B cell (primary cell): ENCODE results near the gene C19orf44. TPM values are rescaled to one million over a fixed set of nuclear protein-coding genes. Genes with fewer than 3 reads are reported as not detected.

Experiments
- ATAC-seq: fragments of 200-7000 bp; cut with Tn5 transposase; one replicate; pipeline ENCODE4 v1.10.0; 2021; ENCODE audit warnings: low read depth, mild to moderate bottlenecking, moderate number of reproducible peaks, moderate library complexity
- CTCF ChIA-PET: fragments of 350-600 bp; sonication (Branson Sonifier 250); formaldehyde crosslinking; loops from one replicate; lab custom pipeline; 2021; ENCODE audit warnings: antibody characterized with exemption, inconsistent platforms; lab: Charles Lee
- POLR2A ChIA-PET: fragments of 350-600 bp; sonication (Branson Sonifier 250); formaldehyde crosslinking; loops from one replicate; lab custom pipeline; 2021; ENCODE audit warnings: antibody characterized with exemption; lab: Charles Lee
- DNase-seq: peaks from one replicate; pipeline ENCODE4 v3.0.0; 2013
- H2AFZ ChIP-seq: 2 replicates; pipeline ENCODE4 v1.6.1; 2012; ENCODE audit warnings: mild to moderate bottlenecking, low read depth, low read length; ENCODE audit not compliant: insufficient read depth, poor library complexity, severe bottlenecking
- H3K27ac ChIP-seq, 2 donors: 1 replicate in 1 of 2; 2 replicates in 1 of 2; pipeline ENCODE4 v1.5.1; 2012 to 2013; ENCODE audit warnings: low read length in 2 of 2, mild to moderate bottlenecking in 2 of 2, moderate library complexity in 1 of 2
- H3K27me3 ChIP-seq, 4 experiments: fragments of 200-600 bp in 1 of 4; sonication (generic) in 1 of 4; replicated peaks in 1 of 4; 1 replicate in 2 of 4; 2 replicates in 2 of 4; pipeline versions ENCODE4 v1.6.1 to v1.7.0; 2013 to 2016; ENCODE audit warnings: low read length in 3 of 4, mild to moderate bottlenecking in 2 of 4, mixed read lengths in 1 of 4, moderate library complexity in 1 of 4; ENCODE audit not compliant: insufficient read depth in 4 of 4, control insufficient read depth in 3 of 4; ENCODE audit errors: control extremely low read depth in 1 of 4
- H3K36me3 ChIP-seq, 2 experiments: replicated peaks in 1 of 2; 1 replicate in 1 of 2; 2 replicates in 1 of 2; pipeline versions ENCODE4 v1.6.1 to v1.7.1; 2013; ENCODE audit warnings: low read length in 1 of 2; ENCODE audit not compliant: insufficient read depth in 2 of 2, control insufficient read depth in 1 of 2; ENCODE audit errors: control extremely low read depth in 1 of 2, extremely low read depth in 1 of 2
- H3K4me1 ChIP-seq, 2 donors: fragments of 200-600 bp in 1 of 2; sonication (generic) in 1 of 2; 1 replicate in 1 of 2; 2 replicates in 1 of 2; pipeline versions ENCODE4 v1.5.1 to v1.6.1; 2013 to 2017; ENCODE audit warnings: low read length in 2 of 2; ENCODE audit not compliant: control insufficient read depth in 2 of 2, insufficient read depth in 2 of 2
- H3K4me2 ChIP-seq: replicated peaks from 2 replicates; pipeline ENCODE3; 2012; ENCODE audit warnings: mild to moderate bottlenecking, low read depth, low read length; ENCODE audit not compliant: poor library complexity, severe bottlenecking
- H3K4me3 ChIP-seq, 5 experiments: fragments of 200-600 bp in 1 of 5; sonication (generic) in 1 of 5; 1 replicate in 3 of 5; 2 replicates in 2 of 5; pipeline versions ENCODE4 v1.5.1 to v1.7.0; 2011 to 2016; ENCODE audit warnings: low read length in 4 of 5, mild to moderate bottlenecking in 4 of 5, low read depth in 2 of 5, control low read depth in 1 of 5, moderate library complexity in 1 of 5; ENCODE audit not compliant: insufficient read depth in 1 of 5; ENCODE audit errors: control extremely low read depth in 1 of 5, extremely low read depth in 1 of 5
- H3K79me2 ChIP-seq: fragments of 200-600 bp; sonication (generic); one replicate; pipeline ENCODE4 v1.6.0; 2016; ENCODE audit warnings: low read length; ENCODE audit not compliant: control insufficient read depth, insufficient read depth
- H3K9ac ChIP-seq: fragments of 200-600 bp; sonication (generic); 2 replicates; pipeline ENCODE4 v1.6.1; 2017; ENCODE audit warnings: mild to moderate bottlenecking, low read length, moderate library complexity
- H3K9me3 ChIP-seq, 3 donors: one replicate each; pipeline versions ENCODE4 v1.6.1 to v1.7.1; 2013; ENCODE audit warnings: low read length in 2 of 3; ENCODE audit not compliant: control insufficient read depth in 2 of 3, insufficient read depth in 1 of 3; ENCODE audit errors: control extremely low read depth in 1 of 3
- H4K20me1 ChIP-seq: 2 replicates; pipeline ENCODE4 v1.6.0; 2012; ENCODE audit warnings: mild to moderate bottlenecking, low read length; ENCODE audit not compliant: insufficient read depth, control insufficient read depth, poor library complexity, severe bottlenecking
- H3K27ac Mint-ChIP-seq: one replicate; pipeline ENCODE4 v1.8.0; 2021; ENCODE audit warnings: mixed read lengths
- H3K27me3 Mint-ChIP-seq: one replicate; pipeline ENCODE4 v1.8.0; 2021; ENCODE audit warnings: mixed read lengths
- H3K4me1 Mint-ChIP-seq: one replicate; pipeline ENCODE4 v1.8.0; 2021; ENCODE audit warnings: mixed read lengths
- H3K4me3 Mint-ChIP-seq: one replicate; pipeline ENCODE4 v1.8.0; 2021; ENCODE audit warnings: mixed read lengths
- H3K9me3 Mint-ChIP-seq: one replicate; pipeline ENCODE4 v1.8.0; 2022; ENCODE audit warnings: mixed read lengths; ENCODE audit not compliant: insufficient read depth
- CTCF ChIP-seq: fragments of 200-600 bp; IDR thresholded peaks from one replicate; pipeline ENCODE4 v1.8.0; 2022; ENCODE audit warnings: antibody characterized with exemption, mild to moderate bottlenecking
- EZH2 ChIP-seq: IDR thresholded peaks from 2 replicates; pipeline ENCODE4 v1.6.1; 2012; ENCODE audit warnings: borderline replicate concordance, low read depth, mild to moderate bottlenecking, moderate library complexity, low read length; ENCODE audit not compliant: insufficient read depth, poor library complexity, severe bottlenecking
- WGBS: methylation state at CpG from one replicate; pipeline ENCODE4 v1.1.5; 2013; ENCODE audit warnings: missing lambda C conversion rate; ENCODE audit not compliant: insufficient coverage; 5-methylcytosine and 5-hydroxymethylcytosine counted together
- intact Hi-C: fragments of 100-400 bp; cut with micrococcal nuclease; formaldehyde crosslinking; loops from one replicate; pipeline ENCODE4 v1.10.0; 2022
- polyA plus RNA-seq: library from polyadenylated mRNA; depleted of rRNA; stranded (reverse); fragments of >200 nt; gene quantifications from 2 replicates; pipeline ENCODE4 v1.2.3, GENCODE V29; 2012
- total RNA-seq, 2 donors: library from RNA; stranded (reverse); fragments of 120-200 nt in 1 of 2; gene quantifications; 1 replicate in 1 of 2; 2 replicates in 1 of 2; pipeline versions ENCODE4 v1.2.3 to v1.2.4, GENCODE V29; 2013 to 2022

C19orf44 gene
- total and polyA plus RNA-seq, 2 donors (not counting 1 experiment from before 2014, with no cell fraction given), result 4.9 to 8.4 TPM

GRCh38 chr19:16461630-16462051, 34.6 kb upstream of the C19orf44 start:
- no peak overlapping the region for H2AFZ ChIP-seq
- DNase-seq, result no peak
- peaks cover 98% of the 10 kb centered on the region for H3K79me2 ChIP-seq
- WGBS, result 92% methylated on average over 9 of the region's 9 CpGs
- H3K4me3 ChIP-seq, result no peak overlapping the region
- ATAC-seq, result no peak
- Mint-ChIP-seq H3K4me1 (peaks cover 78% of the 10 kb centered on the region), H3K9me3 (no peaks in the 10 kb centered on the region), H3K4me3 (no peak overlapping the region), H3K27ac (no peak overlapping the region), H3K27me3 (no peaks in the 10 kb centered on the region)
- intact Hi-C loops, result no loop called here
- H3K4me1 ChIP-seq, result peaks cover 39 to 42% of the 10 kb centered on the region in 2 donors
- no peak overlapping the region for H3K9ac ChIP-seq
- no peaks in the 10 kb centered on the region for H3K9me3 ChIP-seq
- no peak overlapping the region for H3K27ac ChIP-seq
- TF ChIP-seq EZH2 (no peak), CTCF (no peak)
- H3K36me3 ChIP-seq, result peaks cover 0 to 6% of the 10 kb centered on the region in 2 experiments
- peaks cover 88% of the 10 kb centered on the region for H4K20me1 ChIP-seq
- ChIA-PET CTCF (no interaction called here), POLR2A (interaction anchor here (0.6 kb wide), 1 partner anchor 16 kb away, joined by 3 read pairs; no protein-coding TSS in a partner anchor)
- H3K4me2 ChIP-seq, result no peak overlapping the region
- H3K27me3 ChIP-seq, result no peaks in the 10 kb centered on the region

GRCh38 chr19:16462757-16463250, 33.4 kb upstream of the C19orf44 start:
- H3K4me2 ChIP-seq, result no peak overlapping the region
- H3K4me1 ChIP-seq, result peaks cover 28 to 34% of the 10 kb centered on the region in 2 donors
- H3K27ac Mint-ChIP-seq, result no peak overlapping the region

More at GRCh38 chr19:16462757-16463250, 33.4 kb upstream of the C19orf44 start:
- H4K20me1 ChIP-seq, result peaks cover 81% of the 10 kb centered on the region
- ChIA-PET POLR2A (interaction anchor here (1.0 kb wide), 1 partner anchor 9 kb away, joined by 3 read pairs; no protein-coding TSS in a partner anchor), CTCF (interaction anchor here (0.5 kb wide), 1 partner anchor 77 kb away, joined by 3 read pairs; no protein-coding TSS in a partner anchor)
- 61% methylated on average over 5 of the region's 6 CpGs for WGBS
- no peak overlapping the region for H2AFZ ChIP-seq
- no peak overlapping the region for H3K4me3 ChIP-seq
- intact Hi-C loops, result no loop called here
- no peak overlapping the region for H3K27ac ChIP-seq
- no peak for TF ChIP-seq EZH2
- no peak for TF ChIP-seq CTCF
- H3K9ac ChIP-seq, result no peak overlapping the region
- H3K27me3 ChIP-seq, result no peaks in the 10 kb centered on the region
- peaks cover 0 to 9% of the 10 kb centered on the region in 2 experiments for H3K36me3 ChIP-seq
- no peaks in the 10 kb centered on the region for H3K9me3 ChIP-seq
- ATAC-seq (no peak), DNase-seq (no peak)
- Mint-ChIP-seq H3K4me3 (no peak overlapping the region), H3K9me3 (no peaks in the 10 kb centered on the region), H3K4me1 (peaks cover 74% of the 10 kb centered on the region), H3K27me3 (no peaks in the 10 kb centered on the region)
- peaks cover 98% of the 10 kb centered on the region for H3K79me2 ChIP-seq
